HG02610 (cell line): Measurements from ENCODE around the gene EXOC4.
A peak's percentile ranks its signal among the peaks of the same experiment; 100 is the strongest.
"Not testable (repeated sequence)": the region's sequence is repeated elsewhere in the genome, so short reads cannot be mapped to it uniquely, and the experiment has no call there.

Source experiments
- ATAC-seq: cut with Tn5 transposase; IDR thresholded peaks from one replicate; pipeline ENCODE4 v1.9.1; 2021; ENCODE audit warnings: mild to moderate bottlenecking, moderate library complexity; ENCODE audit not compliant: unreplicated experiment

EXOC4 gene

GRCh38 chr7:133310232-133310862 lies 57.5 kb downstream of the EXOC4 start:
- no peak for ATAC-seq

- ATAC-seq, result no peak
These were observed 60.7 kb downstream of the EXOC4 start for GRCh38 chr7:133313575-133313974.

GRCh38 chr7:133314084-133314483 lies 61.2 kb downstream of the EXOC4 start:
- ATAC-seq, result no peak

- ATAC-seq, result no peak
These were observed 62.6 kb downstream of the EXOC4 start for GRCh38 chr7:133315332-133316040.

DNA sequence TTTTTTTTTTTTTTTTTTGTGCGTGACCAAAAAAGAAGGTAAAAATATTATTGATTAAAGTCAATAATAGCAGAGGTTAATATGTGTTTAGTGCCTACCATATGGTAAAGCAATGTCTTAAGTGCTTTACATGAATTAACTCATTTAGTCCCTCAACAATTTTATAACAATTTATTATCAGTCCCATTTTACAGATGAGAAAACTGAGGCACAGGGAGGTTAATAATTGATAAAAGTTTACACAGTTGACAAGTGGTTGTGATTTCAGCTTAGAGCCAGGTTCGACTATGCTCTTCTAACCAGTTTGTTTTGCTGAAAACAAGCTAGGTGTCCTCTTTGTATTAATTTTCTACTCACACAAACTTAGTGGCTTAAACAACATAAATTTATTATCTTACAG lies 67.0 kb downstream of the EXOC4 start:
- no peak for ATAC-seq

GRCh38 chr7:133320891-133321290 lies 68.0 kb downstream of the EXOC4 start:
- ATAC-seq, result no peak

- ATAC-seq, result not testable (repeated sequence)
These were observed 68.5 kb downstream of the EXOC4 start for GRCh38 chr7:133321366-133321765.

DNA sequence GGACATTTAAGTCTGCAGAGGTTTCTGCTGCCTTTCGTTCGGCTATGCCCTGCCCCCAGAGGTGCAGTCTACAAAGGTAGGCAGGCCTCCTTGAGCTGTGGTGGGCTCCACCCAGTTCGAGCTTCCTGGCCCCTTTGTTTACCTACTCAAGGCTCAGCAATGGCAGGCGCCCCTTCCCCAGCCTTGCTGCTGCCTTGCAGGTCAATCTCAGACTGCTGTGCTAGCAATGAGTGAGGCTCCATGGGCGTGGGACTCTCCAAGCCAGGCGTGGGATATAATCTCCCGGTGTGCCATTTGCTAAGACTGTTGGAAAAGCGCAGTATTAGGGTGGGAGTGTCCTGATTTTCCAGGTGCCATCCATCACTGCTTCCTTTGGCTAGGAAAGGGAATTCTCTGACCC lies 73.9 kb downstream of the EXOC4 start:
- not testable (repeated sequence) for ATAC-seq

DNA sequence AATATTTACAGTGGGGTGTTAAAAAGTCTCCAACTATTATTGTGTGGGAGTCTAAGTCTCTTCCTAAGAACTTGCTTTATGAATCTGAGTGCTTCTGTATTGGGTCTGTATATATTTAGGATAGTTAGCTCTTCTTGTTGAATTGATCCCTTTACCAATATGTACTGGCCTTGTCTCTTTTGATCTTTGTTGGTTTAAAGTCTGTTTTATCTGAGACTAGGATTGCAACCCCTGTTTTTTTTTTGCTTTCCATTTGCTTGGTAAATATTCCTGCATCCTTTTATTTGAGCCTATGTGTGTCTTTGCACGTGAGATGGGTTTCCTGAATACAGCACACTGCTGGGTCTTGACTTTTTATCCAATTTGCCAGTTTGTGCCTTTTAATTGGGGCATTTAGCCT lies 75.1 kb downstream of the EXOC4 start:
- ATAC-seq, result not testable (repeated sequence)

DNA sequence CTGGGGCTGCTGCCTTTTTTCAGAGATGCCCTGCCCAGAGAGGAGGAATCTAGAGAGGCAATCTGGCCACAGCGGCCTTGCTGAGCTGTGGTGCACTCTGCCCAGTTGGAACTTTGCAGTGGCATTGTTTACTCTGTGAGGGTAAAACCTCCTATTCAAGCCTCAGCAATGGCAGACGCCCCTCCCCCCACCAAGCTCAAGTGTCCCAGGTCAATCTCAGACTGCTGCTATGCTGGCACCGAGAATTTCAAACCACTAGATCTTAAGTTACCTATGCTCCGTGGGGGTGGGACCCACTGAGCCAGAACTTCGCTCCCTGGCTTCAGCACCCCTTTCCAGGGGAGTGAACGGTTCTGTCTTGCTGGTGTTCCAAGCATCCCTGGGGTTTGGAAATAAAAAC lies 77.2 kb downstream of the EXOC4 start:
- no peak for ATAC-seq

- no peak for ATAC-seq
These were observed 79.0 kb downstream of the EXOC4 start for GRCh38 chr7:133331861-133332260.

GRCh38 chr7:133339772-133340171 lies 86.9 kb downstream of the EXOC4 start:
- no peak for ATAC-seq

- no peak for ATAC-seq
These were observed 91.4 kb downstream of the EXOC4 start for GRCh38 chr7:133344275-133344674.

- no peak for ATAC-seq
These were observed 93.0 kb downstream of the EXOC4 start for GRCh38 chr7:133345690-133346421.

- ATAC-seq, result no peak
These were observed 95.4 kb downstream of the EXOC4 start for GRCh38 chr7:133348250-133348649.

DNA sequence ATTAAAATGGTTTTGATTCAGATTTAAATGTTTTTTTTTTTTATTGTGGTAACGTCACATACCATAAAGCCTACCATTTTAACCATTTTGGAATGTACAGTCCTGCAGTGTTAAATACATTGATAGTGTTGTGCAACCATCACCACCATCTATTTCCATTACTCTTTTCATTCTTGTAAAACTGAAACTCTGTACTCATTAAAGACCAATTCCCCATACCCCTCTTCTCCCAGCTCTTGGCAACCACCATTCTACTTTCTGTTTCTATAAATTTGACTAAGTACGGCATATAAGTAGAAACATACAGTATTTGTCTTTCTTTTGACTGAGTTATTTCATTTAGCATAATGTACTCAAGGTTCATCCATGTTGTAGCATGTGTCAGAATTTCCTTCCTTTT lies 96.2 kb downstream of the EXOC4 start:
- ATAC-seq, result peak; percentile 67

DNA sequence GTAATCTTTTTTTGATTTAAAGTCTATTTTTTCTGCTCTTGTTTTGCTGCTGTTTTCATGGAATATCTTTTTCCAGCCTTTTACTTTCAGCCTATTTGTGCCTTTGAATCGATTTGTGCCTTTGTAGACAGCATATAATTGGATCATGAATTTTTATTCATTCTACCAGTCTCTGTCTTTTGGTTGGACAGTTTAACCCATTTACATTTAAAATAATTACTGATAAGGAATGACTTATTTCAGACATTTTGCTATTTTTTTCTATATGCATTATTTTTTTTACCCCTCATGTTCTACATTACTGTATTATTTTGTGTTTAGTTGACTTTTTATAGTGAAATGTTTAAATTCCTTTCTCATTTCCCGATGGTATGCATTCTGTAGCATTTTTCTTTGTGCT lies 99.6 kb downstream of the EXOC4 start:
- ATAC-seq, result no peak

- no peak for ATAC-seq
These were observed 100.9 kb downstream of the EXOC4 start for GRCh38 chr7:133353775-133354174.

GRCh38 chr7:133354546-133355324 lies 101.9 kb downstream of the EXOC4 start:
- ATAC-seq, result no peak

DNA sequence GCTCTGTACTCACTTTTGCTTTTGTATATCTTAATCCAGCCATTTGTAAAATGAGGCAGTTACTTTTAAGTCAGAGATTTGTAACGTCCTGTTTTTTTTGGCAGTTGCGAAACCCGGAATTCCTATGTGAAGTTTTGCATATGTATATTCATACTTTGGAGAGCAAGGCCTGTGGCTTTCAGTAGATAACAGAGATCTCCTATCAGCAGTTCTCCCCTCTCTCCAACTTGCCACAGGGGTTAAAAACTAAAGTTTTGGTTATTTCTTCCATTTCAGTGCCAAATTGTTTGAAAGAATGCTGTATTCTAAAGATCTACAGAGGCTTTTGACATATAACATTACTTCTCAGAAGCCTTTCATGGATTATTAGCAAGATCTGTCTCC lies 102.4 kb downstream of the EXOC4 start:
- no peak for ATAC-seq

- no peak for ATAC-seq
These were observed 102.9 kb downstream of the EXOC4 start for GRCh38 chr7:133355822-133356221.
